ENCODE results near the gene SF3A2.

Gene SF3A2

GRCh38 chr19:2226051-2226839, 10.4 kb upstream of the SF3A2 start:
- H3K36me3 ChIP-seq (ENCODE audit: control insufficient read depth in 2 of 2, insufficient read depth in 1 of 2, low read length in 2 of 2), result peaks cover 4 to 73% of the 10 kb centered on the region in 2 experiments; a peak in 2 of 3 replicates
- no peak overlapping the region for H3K4me3 ChIP-seq (ENCODE audit: low read depth, low read length)
- ChIA-PET CTCF (interaction anchor here (1.3 kb wide), 1 partner anchor 10 kb away, joined by 5 read pairs; the partner anchor contains the start of gene PLEKHJ1), POLR2A (no interaction called here)
- H3K27ac ChIP-seq (ENCODE audit: extremely low read depth, low read depth, low read length), result no peak overlapping the region
- no peaks in the 10 kb centered on the region for H3K9me3 ChIP-seq (ENCODE audit: control insufficient read depth, insufficient read depth, low read depth, low read length)
- H3K4me1 ChIP-seq (ENCODE audit: control insufficient read depth, insufficient read depth, low read length), result no peaks in the 10 kb centered on the region
- TF ChIP-seq ZNF121 (tag by site-specific recombination; IDR thresholded peaks at IDR 0.05), result peak; percentile 53; the same call in 1 of the 2 replicates
- no peak for TF ChIP-seq ZNF580 (tag by site-specific recombination; IDR thresholded peaks at IDR 0.05)

- TF ChIP-seq ZNF292 (tag by site-specific recombination; IDR thresholded peaks at IDR 0.05; ENCODE audit: borderline replicate concordance, low read depth), result no peak
- no peak for TF ChIP-seq REPIN1 (tag by site-specific recombination; IDR thresholded peaks at IDR 0.05; ENCODE audit: low read depth)
- TF ChIP-seq ZNF335 (tag by site-specific recombination; conservative IDR thresholded peaks at IDR 0.05), result no peak
- no peak for TF ChIP-seq ZNF350 (tag by site-specific recombination; IDR thresholded peaks at IDR 0.05)
- TF ChIP-seq OVOL3 (tag by site-specific recombination; IDR thresholded peaks at IDR 0.05), result no peak
- no peak for TF ChIP-seq ZBTB10 (tag by site-specific recombination; IDR thresholded peaks at IDR 0.05)
- no peak for TF ChIP-seq ZNF138 (tag by site-specific recombination; IDR thresholded peaks at IDR 0.05; ENCODE audit: borderline replicate concordance)
- TF ChIP-seq KLF17 (tag by site-specific recombination; IDR thresholded peaks at IDR 0.05), result no peak
- no peak for TF ChIP-seq ZNF785 (tag by site-specific recombination; IDR thresholded peaks at IDR 0.05)
- TF ChIP-seq ZNF580 (tag by site-specific recombination; IDR thresholded peaks at IDR 0.05), result no peak
- TF ChIP-seq TCF7L2 (IDR thresholded peaks at IDR 0.05; ENCODE audit: borderline replicate concordance, low read depth, low read length), result no peak
- no peak for TF ChIP-seq ZNF549 (tag by site-specific recombination; IDR thresholded peaks at IDR 0.05)
- no peak for TF ChIP-seq KLF9 (tag by site-specific recombination; IDR thresholded peaks at IDR 0.05; ENCODE audit: low read depth)
- no peak for TF ChIP-seq KLF16 (tag by site-specific recombination; IDR thresholded peaks at IDR 0.05)
- TF ChIP-seq ZNF521 (tag by site-specific recombination; IDR thresholded peaks at IDR 0.05), result no peak
- Histone ChIP-seq H3K9me3 (ENCODE audit: control insufficient read depth, insufficient read depth, low read depth, low read length) (no peaks in the 10 kb centered on the region), H3K36me3 (ENCODE audit: control insufficient read depth in 2 of 2, insufficient read depth in 1 of 2, low read length in 2 of 2) (peaks cover 4 to 76% of the 10 kb centered on the region in 2 experiments; a peak in 2 of 3 replicates), H3K4me1 (ENCODE audit: control insufficient read depth, insufficient read depth, low read length) (no peaks in the 10 kb centered on the region), H3K27ac (ENCODE audit: extremely low read depth, low read depth, low read length) (no peak overlapping the region), H3K4me3 (ENCODE audit: low read depth, low read length) (no peak overlapping the region)
- ChIA-PET CTCF (interaction anchor here (1.3 kb wide), 1 partner anchor 9 kb away, joined by 5 read pairs; the partner anchor contains the start of gene PLEKHJ1), POLR2A (no interaction called here)
Observed at GRCh38 chr19:2226840-2227360, 9.7 kb upstream of the SF3A2 start.
